ENCODE data around the gene WDR1.

WDR1 gene, protein sequence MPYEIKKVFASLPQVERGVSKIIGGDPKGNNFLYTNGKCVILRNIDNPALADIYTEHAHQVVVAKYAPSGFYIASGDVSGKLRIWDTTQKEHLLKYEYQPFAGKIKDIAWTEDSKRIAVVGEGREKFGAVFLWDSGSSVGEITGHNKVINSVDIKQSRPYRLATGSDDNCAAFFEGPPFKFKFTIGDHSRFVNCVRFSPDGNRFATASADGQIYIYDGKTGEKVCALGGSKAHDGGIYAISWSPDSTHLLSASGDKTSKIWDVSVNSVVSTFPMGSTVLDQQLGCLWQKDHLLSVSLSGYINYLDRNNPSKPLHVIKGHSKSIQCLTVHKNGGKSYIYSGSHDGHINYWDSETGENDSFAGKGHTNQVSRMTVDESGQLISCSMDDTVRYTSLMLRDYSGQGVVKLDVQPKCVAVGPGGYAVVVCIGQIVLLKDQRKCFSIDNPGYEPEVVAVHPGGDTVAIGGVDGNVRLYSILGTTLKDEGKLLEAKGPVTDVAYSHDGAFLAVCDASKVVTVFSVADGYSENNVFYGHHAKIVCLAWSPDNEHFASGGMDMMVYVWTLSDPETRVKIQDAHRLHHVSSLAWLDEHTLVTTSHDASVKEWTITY

DNA sequence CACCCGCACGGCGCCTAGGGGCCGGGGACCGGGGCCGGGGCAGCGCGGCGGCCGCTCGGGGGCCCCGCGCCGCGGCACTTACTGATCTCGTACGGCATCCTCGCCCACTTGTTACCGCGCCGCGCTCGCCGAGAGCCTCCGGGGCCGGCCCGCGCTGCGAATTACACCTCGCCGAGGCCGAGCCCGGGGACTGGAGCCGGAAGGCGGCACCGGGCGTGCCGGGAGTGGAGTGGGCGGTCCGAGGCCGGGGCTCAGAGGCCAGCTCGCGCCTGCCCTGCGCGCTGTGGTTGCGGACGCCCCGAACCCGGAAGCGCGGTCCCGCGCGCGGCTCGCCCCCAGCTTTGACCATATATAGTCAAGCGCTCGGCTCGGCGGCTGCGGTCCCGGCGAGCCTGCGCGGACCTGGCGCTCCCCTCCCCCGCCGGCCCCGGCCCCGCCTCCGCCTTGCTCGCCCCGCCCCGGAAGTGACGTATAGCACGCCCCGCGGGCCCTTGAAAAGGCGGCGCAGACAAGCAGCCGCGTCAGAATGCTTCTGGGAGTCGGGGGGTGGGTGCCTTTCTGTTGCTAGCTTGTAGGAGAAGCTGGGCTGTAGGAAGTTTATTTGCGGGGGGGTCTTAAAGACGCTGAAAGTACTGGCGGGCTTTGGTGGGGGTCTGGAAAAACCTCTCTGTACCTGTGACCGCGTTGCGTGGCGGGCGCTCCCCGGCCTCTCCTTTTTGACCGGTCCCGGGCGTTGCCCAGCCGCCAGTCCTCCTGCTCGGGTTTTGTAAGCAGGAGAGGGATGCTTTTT, at the start of gene WDR1:
Gene WDR1, minus strand, starts transcription at position 231 of the 790 bp plus-strand sequence. Its CDS starts 133 bp downstream, at position 98.
- peak; percentile 92 for DNase-seq (ENCODE audit: low spot score)

DNA sequence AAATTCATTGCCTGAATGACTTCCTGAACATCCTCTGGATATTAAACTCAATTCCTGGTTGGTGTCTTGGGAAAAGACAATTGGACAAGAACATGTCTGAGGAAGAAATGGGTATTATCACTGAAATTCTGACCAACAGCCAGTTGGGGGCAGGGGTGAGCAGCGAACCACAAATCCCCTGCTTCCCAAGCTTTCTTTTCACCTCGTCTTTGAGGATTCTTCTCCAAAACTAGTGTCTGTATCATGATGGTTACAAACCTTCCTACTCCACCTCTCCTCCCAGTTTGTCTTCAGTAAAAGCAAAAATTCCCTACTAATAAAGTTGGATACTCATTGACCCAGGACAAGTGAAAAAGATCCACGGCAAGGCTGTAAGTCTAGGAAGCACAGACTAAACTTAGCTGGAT, 48.3 kb upstream of the WDR1 start:
- no peak for DNase-seq (ENCODE audit: low spot score)

DNA sequence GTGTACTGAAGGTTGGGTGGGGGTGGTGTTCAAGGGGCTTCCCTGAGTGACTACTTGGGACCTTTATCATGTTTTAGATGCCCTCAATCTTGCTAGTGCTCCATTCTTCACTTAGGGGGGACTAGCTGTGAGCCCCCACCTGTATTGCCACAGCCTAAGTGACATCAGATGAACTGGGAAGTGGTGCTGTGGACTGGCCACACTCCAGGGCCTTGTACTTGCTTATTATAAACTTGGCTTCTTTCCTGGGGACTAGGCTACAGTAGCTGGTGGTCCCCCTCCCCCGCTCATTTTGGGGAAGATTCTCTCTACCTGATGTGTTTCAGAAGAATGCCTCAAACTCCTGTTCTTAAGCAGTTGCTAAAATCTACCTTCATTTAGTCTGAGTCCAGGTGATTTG, 46.7 kb upstream of the WDR1 start:
- no peak for DNase-seq (ENCODE audit: low spot score)

DNA sequence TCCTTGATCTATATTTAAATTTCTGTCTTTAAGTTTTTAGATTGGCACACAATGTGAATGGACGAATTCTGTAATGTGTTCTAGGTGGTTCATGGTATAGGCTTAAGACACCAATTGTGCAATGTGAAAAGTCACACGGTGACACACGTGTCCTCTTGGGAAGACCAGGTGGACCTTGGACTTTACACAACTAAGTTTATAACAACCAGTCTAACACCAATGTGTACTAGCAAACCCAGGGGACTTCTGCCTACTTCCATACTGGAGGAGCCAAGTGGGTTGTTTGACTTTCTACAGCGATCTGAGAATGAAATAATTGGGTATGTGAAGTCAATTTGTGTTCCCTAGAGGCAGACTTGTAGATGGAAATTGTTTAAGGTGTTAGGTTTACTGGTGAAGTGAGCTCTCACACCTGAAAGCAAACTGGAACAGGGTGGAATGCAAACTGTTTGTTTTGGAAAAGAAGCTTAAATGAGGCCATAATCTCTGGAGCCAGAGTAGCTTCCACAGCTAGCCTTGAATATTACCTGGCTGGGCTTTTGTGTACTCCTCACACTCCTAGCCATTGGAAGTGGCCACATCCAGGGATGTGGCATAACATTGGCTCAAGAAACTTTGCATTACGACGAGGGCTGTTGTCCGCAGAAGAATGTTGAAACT, 45.9 kb upstream of the WDR1 start:
- DNase-seq (ENCODE audit: low spot score), result no peak

DNA sequence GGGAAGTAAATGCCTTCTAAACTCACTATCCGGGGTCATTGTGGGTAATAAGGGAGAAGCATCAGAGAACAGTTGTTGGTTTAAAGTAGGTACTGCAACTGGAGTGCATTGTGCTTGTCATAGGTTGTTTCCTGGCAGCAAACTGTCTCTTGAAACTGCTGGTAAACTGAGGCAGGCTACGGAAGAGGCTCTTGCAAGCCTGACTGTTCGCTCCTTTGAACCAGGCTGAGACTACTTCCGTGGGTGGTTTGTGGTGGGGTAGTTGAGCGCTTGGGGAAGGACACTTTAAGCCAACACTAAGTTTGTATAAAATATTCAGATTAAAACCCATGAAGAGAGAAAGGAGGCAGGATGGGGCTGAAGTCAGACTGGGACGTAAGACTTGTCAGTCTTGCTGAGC, 45.2 kb upstream of the WDR1 start:
- DNase-seq (ENCODE audit: low spot score), result peak; percentile 72

DNA sequence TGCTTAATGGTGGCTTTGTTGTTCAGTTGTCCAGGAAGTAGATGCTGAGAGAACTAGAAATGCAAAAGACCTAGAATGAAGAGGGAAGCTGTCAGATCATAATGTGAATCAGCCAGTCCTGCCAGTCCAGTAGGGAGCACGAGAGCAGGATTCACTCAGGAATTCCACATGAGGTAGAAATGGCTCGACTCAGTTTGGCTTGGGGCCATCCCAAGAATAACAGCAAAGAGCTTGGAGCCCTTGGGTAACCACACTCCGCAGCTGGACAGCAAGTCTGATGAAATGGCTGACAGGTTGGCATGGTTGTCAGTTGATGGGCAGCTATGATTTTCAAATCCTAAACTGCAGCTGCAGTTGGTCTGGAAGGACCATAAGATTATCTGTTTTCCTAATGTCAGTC, 44.5 kb upstream of the WDR1 start:
- no peak for DNase-seq (ENCODE audit: low spot score)

DNA sequence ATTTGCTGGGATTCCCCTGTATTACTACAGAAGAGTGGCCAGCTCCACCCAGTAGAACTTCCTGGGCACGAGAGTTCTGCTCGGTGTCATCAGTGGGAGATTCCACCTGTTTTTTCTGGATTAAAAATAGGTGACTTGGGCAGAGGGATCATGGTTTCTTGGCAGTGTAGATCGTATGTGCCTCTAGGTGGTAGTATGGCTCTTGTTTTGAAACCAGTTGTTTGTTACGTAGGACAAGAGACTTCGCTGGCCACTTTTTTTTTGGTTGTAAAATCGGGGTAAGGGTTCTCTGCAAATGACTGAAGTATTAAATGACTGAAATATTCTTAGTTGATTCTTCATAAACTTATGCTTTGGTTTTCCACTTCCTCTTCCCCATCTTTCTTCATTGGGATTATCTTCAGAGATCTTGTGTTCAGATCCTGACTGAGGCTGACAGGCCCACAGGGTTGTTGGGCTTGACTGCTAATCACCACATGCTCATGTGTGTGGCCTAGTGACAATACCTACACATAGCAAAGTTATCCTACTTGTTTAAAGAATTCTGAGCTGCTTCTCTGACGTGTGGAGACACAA, 43.8 kb upstream of the WDR1 start:
- peak; percentile 9 for DNase-seq (ENCODE audit: low spot score)

DNA sequence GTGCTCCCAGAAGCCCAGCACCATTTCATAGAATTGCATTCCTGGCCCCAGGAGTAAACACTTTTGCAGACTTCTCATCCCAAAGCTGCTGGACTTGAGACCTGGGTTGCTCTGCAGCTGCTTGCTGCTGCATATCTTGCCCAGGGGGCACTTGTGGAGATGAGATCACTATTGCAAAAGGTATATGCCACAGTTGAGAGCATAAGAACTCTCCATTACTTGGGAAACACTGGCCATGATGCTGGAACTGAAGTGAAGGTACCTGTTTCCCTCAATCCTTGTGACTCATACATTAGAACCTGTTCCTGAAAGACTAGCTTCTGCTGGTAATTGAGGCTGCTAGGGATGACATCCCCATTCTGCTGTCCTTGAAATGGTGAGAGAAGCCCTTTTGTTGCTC, 43.1 kb upstream of the WDR1 start:
- DNase-seq (ENCODE audit: low spot score), result no peak

DNA sequence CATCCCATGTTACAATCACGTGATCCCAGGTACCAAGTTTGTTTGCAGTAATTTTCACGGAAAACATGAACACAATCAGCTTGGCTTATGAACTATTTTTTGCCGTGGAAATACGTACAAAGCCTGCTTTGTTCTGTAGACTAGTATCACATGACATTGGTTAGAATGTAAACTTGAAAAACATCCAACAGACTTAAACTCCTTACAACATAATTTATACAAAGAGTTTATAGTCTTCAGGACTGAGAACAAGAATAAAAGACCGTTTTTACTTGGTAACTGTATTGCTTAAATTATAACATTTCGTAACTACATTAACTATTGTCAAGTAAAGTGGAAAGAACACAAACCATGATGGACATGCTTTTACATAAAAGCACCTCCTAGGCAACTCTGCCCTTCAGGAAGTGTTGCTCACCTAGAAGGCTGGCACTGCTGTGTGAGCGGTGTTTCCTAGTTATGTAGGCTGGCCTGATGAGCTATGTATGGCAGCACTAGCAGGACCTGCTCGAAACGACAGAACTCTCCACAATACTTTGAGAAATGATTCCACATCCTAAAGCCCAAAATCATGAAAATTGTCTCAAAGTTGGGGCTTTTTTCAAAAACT, 41.8 kb upstream of the WDR1 start:
- no peak for DNase-seq (ENCODE audit: low spot score)

DNA sequence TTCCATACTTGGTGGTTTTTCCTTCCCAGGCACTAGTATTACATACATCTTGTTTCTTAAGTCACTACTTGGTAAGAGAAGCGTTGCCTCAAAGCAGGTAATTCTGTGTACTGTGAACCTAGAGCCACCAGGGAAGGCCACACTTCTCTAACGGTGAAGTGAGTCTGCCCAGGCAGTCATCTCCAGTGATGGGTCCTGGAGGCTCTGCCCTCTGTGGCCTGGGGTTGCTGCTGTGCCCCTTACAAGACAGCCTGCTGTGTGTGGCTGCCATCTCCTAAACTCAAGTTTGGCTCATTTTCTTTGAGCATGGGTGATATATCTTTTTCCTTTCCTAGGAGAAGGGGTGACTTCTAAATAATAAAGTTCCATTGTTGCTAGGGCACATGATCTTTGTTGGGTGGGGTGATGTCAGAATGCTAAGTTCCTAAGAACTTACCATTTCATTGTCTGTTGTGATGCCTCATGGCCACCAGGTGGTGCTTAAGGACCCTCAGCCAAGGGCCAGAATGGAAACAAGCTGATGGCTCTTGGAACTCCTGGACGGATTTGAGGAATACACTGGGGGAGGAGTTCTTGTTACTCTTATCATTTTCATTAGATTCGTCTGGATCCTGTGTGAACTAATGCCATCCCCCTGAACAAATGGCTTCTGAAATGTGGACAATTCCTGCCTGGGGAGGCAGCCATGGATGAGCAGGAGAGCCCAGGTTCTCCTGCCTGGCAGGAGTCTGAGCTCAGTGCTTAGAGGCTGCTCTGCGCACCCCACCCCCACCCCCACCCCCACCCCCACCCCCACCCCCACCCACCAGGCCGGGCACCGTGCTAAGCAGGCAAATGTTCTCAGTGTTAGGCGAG, 41.1 kb upstream of the WDR1 start:
- DNase-seq (ENCODE audit: low spot score), result peak; percentile 28

DNA sequence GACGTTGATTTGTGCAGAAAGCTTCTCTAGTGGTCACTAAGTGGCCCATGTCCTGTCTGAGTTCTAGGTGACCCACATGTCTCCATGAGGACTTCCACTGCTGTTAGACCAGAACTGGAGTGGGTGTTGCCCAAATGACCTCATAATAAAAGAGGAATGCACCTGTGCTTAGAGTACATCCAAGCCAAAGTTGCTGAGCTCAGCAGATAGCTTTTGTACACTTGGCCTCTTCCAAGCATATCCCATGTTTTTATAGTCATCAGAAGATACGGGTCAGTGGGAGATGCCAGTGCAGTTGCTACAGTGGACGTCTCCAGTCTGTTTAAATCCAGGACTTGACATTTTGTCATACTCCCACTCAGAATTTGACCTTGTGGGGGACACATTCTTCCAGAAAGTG, 37.6 kb upstream of the WDR1 start:
- DNase-seq (ENCODE audit: low spot score), result no peak

DNA sequence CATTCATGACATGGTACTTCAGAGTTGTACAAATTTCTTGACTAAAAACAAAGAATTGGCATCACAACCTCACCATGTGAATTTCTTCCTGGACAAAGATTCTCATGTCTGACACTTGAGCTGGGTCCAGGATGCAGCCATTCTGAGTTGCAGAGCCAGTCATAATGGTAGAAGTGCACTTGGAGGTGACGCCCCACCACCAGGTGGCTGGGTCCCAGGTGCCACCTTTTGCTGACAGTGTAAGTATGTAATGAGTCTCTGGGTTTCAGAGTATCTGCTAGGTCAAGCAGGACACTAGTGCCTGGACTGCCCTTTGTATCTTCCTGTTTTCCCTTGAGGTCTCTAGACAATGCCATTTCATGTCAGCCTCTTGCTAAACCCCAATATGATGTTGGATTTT, 36.6 kb upstream of the WDR1 start:
- DNase-seq (ENCODE audit: low spot score), result no peak

DNA sequence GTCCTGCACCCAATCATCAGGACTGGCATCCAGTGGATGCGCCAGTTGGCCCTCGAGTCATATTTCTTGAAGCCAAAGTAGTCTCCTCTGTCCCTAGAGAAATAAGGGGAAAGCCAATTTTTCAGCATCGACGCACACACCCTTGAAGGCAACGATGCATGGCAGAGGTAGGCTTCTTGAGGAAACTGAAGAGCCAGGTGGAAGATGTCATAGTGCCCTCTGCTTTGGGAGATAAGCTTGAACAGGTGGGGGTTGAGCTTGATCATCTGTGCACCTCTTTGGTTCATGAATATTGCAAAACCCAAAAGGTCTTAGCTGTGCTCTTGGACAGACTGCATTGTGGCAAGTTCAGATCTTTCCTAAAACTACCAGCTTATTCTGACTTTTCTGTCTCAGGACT, 34.6 kb upstream of the WDR1 start:
- no peak for DNase-seq (ENCODE audit: low spot score)

DNA sequence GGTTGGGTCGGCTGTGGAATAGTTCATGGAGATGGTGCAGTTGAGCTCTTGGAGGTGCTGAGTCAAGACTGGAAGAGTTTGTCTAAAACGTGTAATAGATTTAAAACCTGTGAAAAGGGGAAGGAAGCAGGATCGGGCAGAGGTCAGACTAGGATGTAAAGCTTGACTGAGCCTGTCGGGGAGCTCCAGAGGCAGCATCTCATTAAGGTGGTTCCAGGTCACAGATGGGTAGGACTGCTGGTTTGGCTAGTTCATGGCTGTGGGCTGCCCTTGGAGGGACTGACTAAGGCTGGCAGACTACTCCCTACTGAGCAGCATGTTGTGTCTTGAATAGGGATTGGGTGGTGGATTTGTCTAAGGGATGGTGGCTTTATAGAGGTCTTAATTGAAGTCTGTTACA, 28.4 kb upstream of the WDR1 start:
- no peak for DNase-seq (ENCODE audit: low spot score)

DNA sequence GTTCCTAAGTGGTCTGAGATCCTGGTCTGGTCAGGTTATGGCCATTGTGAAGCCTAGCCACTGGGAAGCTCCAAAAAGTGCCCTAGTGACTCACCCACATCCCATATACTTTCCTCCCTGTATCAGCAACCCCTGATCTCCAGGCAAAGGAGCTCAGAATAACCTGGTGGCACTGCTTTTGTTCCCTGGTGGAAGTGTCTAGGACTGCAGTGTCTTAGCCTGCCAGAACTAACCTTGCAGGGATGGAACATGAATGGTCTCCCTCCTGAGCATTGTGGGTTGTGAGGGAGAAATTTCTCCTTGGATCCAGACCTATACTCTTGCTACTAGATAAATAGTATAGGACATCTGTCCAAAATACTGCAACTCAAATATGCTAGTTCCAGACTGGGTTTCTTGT, 27.9 kb upstream of the WDR1 start:
- no peak for DNase-seq (ENCODE audit: low spot score)

DNA sequence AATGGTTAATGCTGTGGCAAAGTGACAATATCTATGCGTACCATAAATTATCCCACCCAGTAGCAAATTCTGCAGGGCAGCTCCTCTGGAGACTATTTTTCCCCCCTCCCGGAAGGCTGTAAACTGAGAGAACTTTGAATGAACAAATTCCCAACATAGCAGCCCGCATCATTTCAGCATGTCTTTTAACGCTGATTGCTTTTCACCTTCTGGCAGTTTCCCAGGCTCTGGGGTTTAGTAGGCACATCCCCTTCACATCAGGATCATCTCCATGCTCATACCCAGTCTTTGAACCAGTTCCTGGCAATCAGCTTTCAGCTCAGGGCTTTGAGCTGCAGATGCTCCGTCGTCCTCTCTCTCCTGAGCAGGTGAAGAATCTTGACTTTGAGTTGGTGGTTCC, 26.6 kb upstream of the WDR1 start:
- no peak for DNase-seq (ENCODE audit: low spot score)

DNA sequence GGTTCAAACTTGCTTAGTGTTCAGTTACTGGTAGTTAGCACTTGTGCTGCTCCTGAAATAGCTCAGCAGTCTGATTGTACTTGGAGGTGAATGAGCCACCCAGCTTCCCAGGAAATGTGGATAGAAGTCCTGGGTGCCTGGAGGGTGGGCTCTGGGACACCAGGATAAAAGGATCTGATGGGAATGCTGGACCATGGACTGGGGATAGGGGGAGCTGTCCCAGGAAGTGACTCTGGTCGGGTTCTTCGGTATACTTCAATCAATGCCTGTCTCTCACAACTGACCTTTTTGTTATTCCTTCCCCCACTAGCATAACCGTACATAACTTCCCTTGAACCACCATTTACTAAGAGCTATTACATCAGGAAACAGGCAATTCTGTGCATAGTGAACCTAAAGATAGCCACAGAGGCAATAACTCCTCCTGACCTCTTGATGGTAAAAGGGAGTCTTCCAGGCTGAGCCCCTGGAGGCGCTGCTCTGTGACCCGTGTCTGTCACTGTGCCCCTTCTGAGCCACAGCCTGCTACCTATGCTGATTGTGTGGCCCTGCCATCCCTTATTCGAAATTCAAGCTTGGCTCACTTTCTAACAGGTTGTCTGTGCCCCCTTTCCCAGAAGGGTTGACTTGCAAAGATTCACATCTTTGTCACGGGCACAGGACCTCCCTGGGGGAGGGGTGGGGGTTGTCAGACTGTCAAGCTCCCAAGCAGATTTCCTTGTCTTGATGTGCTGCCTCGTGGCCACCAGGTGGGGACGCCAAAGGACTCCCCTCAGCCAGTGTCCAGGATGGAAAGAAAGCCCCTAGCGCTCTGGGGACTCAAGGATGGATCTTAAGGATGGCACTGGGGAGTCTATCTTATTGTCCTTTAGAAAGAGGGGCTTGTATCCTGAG, 24.5 kb upstream of the WDR1 start:
- no peak for DNase-seq (ENCODE audit: low spot score)

DNA sequence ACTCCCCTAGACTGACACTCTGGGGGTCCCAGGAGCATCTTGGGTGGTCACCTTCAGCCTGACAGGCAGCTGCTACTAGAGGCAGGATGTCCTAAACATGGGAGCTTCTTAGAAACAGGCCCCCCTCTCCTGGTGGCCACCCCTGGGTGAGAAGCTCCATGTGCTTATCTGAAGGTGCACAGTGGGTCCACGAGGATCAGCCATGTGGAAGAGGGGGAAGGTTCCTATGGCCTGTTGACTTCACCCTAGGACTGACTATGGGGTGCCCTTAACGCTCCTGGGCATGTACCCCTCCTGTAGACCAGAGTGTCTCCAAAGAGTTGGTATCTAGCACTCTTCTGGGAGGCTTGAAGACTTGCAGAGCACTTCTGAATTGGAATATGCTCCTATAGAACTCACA, 22.9 kb upstream of the WDR1 start:
- DNase-seq (ENCODE audit: low spot score), result no peak

DNA sequence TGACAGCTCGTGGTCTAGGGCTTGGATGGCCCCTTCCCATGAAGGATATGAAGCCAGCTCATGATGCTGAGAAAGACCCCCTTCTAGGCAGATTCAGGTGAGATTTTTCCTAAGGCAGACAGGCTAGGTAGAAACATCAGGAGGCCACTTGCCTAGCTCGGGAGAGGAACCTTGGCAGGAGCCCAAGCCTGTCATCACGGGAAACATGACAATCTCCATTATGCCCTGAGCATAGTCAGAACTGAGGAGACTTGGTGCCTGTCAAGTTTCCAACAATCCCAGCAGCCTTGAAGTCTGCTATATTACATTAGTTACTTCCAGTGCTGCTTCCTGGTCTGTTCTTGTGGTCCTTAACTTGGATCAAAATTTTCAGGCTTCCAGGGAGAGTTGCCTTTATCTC, 18.7 kb upstream of the WDR1 start:
- DNase-seq (ENCODE audit: low spot score), result no peak

DNA sequence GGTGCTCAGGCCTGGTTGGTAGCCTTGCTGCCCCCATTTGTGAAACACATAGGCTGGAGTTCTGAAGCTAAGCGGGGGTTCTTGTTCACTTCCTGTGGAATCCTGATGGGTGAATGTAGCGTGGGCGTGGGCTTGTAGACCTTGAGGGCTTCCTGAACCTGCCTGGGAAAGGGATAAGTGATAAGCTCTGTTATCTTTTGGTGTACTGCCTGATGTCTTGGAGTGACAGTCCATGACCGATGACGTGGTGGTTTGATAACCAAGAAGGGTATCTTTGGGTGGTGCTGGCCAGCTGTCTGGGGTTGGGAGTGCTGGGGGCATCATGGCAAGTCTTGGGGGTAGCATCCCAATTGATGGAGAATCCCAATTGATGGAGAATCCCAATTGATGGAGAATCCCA, 17.5 kb upstream of the WDR1 start:
- no peak for DNase-seq (ENCODE audit: low spot score)

All from CD4-positive, alpha-beta T cell treated with Interleukin-6 at 100 ng/mL for 8 hours (primary cell).